ENCODE data around the gene LRG1. TPM values are rescaled to one million over a fixed set of nuclear protein-coding genes. Genes with fewer than 3 reads are reported as not detected.

The LRG1 gene
- total and polyA plus RNA-seq, 10 of the 15 experiments (the other 5 are each of a cell fraction or from before 2014, with no cell fraction given): 0.29 to 4.7 (median 0.58) TPM

DNA sequence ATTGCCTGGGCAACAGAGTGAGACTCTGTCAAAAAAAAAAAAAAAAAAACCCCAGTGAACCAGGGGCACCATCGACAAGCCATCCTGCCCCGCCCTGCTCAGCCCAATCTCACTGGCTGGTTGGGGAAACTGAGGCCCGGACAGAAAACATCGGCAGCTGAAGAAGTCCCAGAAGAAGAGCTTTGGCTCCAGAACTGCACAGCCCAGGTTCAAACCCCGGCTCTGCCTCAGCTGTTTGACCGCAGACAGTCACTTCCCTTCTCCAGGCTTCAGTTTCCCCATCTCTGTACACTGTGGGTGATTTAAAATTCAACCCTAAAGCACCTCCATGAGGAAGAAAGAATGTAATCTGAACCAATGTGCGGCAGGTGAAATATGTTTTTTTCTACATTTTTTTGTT lies 29.1 kb upstream of the LRG1 start (continued):
- TF ChIP-seq, protein P1, sequence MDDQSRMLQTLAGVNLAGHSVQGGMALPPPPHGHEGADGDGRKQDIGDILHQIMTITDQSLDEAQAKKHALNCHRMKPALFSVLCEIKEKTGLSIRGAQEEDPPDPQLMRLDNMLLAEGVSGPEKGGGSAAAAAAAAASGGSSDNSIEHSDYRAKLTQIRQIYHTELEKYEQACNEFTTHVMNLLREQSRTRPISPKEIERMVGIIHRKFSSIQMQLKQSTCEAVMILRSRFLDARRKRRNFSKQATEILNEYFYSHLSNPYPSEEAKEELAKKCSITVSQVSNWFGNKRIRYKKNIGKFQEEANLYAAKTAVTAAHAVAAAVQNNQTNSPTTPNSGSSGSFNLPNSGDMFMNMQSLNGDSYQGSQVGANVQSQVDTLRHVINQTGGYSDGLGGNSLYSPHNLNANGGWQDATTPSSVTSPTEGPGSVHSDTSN (IDR thresholded peaks at IDR 0.05; ENCODE audit: insufficient replicate concordance, low read depth, low read length): no peak
- TF ChIP-seq, protein P2, sequence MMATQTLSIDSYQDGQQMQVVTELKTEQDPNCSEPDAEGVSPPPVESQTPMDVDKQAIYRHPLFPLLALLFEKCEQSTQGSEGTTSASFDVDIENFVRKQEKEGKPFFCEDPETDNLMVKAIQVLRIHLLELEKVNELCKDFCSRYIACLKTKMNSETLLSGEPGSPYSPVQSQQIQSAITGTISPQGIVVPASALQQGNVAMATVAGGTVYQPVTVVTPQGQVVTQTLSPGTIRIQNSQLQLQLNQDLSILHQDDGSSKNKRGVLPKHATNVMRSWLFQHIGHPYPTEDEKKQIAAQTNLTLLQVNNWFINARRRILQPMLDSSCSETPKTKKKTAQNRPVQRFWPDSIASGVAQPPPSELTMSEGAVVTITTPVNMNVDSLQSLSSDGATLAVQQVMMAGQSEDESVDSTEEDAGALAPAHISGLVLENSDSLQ (IDR thresholded peaks at IDR 0.05): no peak
- TF ChIP-seq MEF2B (IDR thresholded peaks at IDR 0.05; ENCODE audit: partially characterized antibody, poor library complexity, severe bottlenecking) (no peak), CBX3 (IDR thresholded peaks at IDR 0.05; ENCODE audit: borderline replicate concordance, low read depth) (no peak), BHLHE40 (IDR thresholded peaks at IDR 0.05; ENCODE audit: borderline replicate concordance in 1 of 2, low read depth in 2 of 2, low read length in 1 of 2) (no peak), BRCA1 (IDR thresholded peaks at IDR 0.05; ENCODE audit: low read depth, low read length) (no peak), PAX8 (IDR thresholded peaks at IDR 0.05) (no peak)
- TF ChIP-seq, protein P3, sequence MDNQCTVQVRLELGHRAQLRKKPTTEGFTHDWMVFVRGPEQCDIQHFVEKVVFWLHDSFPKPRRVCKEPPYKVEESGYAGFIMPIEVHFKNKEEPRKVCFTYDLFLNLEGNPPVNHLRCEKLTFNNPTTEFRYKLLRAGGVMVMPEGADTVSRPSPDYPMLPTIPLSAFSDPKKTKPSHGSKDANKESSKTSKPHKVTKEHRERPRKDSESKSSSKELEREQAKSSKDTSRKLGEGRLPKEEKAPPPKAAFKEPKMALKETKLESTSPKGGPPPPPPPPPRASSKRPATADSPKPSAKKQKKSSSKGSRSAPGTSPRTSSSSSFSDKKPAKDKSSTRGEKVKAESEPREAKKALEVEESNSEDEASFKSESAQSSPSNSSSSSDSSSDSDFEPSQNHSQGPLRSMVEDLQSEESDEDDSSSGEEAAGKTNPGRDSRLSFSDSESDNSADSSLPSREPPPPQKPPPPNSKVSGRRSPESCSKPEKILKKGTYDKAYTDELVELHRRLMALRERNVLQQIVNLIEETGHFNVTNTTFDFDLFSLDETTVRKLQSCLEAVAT (IDR thresholded peaks at IDR 0.05): no peak
- TF ChIP-seq, protein P4, sequence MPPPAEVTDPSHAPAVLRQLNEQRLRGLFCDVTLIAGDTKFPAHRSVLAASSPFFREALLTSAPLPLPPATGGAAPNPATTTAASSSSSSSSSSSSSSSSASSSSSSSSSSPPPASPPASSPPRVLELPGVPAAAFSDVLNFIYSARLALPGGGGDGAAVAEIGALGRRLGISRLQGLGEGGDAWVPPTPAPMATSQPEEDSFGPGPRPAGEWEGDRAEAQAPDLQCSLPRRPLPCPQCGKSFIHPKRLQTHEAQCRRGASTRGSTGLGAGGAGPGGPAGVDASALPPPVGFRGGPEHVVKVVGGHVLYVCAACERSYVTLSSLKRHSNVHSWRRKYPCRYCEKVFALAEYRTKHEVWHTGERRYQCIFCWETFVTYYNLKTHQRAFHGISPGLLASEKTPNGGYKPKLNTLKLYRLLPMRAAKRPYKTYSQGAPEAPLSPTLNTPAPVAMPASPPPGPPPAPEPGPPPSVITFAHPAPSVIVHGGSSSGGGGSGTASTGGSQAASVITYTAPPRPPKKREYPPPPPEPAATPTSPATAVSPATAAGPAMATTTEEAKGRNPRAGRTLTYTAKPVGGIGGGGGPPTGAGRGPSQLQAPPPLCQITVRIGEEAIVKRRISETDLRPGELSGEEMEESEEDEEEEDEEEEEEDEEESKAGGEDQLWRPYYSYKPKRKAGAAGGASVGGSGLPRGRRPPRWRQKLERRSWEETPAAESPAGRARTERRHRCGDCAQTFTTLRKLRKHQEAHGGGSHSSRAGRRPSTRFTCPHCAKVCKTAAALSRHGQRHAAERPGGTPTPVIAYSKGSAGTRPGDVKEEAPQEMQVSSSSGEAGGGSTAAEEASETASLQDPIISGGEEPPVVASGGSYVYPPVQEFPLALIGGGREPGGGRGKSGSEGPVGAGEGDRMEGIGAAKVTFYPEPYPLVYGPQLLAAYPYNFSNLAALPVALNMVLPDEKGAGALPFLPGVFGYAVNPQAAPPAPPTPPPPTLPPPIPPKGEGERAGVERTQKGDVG (CRISPR knock-in tag; IDR thresholded peaks at IDR 0.05): no peak
